GM19238 (cell line): ENCODE data around the gene OR2T3.
"Not testable (repeated sequence)": the region's sequence is repeated elsewhere in the genome, so short reads cannot be mapped to it uniquely, and the experiment has no call there.

Experiments used
- DNase-seq: peaks from one replicate; pipeline ENCODE4 v3.0.0; 2011; ENCODE audit warnings: low spot score; ENCODE audit not compliant: insufficient read length

The OR2T3 gene

GRCh38 chr1:248471154-248471553, 2.0 kb upstream of the OR2T3 start:
- DNase-seq, result no peak

DNA sequence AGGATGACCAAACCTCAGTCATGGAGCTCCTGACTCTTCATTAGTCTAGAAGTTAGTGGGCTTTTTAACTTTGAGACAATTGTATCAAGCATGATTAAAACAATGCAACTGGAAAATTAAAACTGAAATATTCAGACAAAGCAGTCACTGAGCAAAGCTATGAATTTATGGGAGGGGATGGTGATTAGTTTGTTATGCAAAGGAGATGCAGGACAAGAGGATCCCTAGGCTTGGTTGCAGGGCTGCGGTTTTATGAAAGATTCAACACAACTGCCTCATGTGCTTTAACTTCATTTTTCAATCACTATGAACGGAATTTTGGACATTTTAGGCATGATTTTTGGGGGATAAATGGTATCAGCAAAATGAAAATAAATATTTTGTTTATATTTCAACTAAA, 1.0 kb upstream of the OR2T3 start:
- DNase-seq, result not testable (repeated sequence)

DNA sequence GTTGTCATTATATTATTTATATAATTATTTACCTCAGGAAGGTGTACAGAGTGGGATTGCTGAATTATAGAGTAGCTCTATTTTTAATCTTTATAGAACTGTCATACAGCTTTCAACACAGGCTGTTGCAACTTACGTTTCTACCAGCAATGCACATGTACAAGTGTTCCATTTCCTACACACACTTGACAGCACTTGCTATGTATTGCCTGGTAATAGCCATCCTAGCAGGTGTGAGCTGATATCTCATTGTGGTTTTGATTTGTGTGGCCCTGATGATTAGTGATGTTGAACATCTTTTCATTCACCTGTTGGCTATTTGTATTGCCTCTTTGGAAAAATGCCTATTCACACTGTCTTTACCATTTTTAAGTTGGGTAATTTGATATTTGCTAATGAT, 2.5 kb downstream of the OR2T3 start:
- DNase-seq, result not testable (repeated sequence)

DNA sequence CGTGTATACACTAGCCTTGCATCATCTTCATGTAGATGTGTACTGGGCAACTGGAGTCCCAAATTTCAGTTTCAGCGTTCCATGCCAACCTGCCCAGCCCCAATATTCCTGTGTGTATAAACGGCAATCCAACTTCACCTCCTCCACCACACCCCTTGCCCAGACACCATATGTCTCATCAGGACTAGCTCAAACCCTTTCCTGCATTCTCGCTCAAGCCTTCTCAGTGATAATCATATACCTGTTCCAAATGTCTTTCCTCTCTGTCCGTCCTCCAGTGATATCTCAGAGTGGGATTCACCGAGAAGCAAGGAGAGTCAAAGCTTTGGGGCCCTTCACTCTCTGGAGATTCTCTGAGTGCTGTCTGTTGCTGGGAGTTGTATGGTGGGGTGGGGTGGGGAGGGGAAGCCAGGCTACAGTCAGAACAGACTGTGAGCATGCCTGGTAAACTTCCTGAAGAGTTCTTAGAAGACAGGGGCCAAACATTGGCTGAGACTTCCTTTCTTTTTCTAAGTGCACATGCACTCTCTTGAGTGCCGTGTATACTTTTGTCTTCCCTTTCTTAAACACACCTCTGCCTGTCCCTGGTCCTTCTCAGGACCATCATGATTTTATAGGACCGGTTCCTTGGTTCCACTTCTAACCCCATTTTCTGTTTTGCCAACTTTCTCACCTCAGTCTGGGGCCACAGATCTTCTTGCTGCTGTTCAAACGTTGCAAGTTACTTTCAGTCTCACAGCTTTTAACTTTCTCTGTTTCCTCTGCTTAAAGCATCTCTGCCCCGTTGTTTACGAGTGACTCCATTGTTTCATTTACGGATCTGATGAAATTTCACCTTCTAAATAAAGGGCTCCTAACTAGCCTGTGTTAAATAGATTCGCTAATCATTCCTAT, 8.8 kb downstream of the OR2T3 start:
- DNase-seq, result not testable (repeated sequence)

DNA sequence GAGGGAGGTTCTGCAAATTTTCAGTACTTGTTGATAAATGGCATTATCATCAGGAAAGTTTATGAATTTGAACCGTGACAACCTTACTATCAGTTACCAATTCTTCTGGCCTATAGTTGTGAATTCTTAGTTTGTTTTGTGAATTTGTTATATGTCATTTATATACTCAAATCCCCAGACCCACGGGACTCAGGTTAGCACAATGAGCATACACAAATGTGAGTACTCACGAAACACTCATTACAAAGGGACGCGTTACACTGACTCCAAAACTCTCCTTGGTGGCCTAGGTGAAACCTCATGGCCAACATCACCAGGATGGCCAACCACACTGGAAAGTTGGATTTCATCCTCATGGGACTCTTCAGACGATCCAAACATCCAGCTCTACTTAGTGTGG, 15.1 kb downstream of the OR2T3 start, which contains the start of gene OR2T5:
Gene OR2T5 (plus strand): TSS at position 301 of the 400 bp plus-strand sequence. CDS start 0 bp downstream, at position 301.
- DNase-seq, result not testable (repeated sequence)

DNA sequence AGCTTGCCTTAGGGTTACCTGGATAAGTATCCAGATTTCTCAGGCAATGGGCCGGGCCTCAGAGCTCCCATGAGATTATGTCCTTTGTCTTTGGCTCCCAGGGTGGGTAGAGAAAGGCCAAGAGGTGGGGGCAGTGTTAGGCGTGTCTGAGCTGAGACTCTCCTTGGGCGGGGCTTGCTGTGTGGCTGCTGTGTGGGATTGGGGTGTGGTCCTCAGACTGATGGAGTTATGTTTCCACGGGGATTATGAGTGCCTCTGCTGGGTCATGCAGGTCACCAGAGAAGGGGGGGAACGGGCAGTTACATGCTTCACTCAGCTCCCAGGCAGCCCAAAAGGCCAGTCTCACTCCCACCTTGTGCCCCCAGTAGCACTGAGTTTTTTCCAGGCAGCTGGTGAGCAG, 23.5 kb downstream of the OR2T3 start:
- not testable (repeated sequence) for DNase-seq

DNA sequence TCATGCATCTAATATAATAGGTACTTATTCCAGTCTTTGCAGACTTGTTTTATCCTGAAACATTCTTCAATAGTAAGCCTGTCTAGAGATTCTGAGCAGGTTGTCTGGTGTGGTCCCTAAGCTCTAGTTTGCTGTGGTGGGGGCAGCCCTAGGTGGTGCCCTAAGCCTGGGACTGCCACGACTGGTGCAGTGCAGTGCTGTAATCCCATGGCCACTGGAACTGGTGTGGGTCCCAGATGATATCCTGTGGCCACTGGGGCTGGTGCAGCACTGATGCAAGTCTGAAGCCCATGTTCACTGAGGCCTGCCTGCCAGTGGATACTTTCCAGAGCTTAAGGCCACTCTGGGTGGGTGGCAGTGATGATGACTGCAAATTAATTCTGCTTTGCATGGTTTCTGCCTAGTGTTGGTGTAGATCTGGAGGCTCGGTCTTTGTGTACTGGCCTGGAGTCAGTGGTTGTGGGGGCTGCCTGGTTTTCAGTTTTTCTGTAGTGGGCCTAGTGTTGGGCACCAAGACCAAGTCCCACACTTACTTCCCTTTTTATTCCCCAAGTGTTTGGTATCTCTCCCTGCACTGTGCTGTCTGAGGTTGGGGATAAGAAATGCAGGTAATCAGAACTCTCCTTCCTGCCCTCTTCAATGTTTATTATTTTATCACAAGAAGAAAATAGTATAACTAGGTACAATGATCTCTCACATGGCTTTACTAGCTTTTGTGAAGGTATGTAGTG, 27.3 kb downstream of the OR2T3 start:
- DNase-seq, result not testable (repeated sequence)

DNA sequence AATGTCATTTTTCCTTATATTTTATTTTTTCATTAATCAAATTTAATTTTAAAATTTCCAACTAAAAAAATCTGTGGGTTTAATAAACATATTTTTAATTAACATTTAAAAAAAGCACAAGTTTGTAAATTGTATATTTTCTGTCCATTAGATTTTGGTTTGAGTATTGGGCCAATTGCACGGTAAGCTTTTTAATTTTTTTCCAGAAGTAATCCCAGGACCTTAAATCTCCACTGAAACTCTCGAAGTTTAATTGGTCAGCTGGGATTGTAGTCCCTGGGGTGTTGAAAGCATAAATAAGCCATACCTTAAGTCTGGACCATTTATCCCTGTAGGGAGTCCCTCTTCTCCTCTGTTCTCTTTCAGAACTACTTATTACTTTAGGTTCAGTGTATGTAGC, 34.6 kb downstream of the OR2T3 start, which contains the start of gene OR2G6:
Gene OR2G6 (plus strand): TSS at position 301 of the 400 bp plus-strand sequence. CDS start 13,574 bp downstream, outside the sequence.
- DNase-seq, result not testable (repeated sequence)

GRCh38 chr1:248510217-248510616, 37.1 kb downstream of the OR2T3 start:
- not testable (repeated sequence) for DNase-seq

DNA sequence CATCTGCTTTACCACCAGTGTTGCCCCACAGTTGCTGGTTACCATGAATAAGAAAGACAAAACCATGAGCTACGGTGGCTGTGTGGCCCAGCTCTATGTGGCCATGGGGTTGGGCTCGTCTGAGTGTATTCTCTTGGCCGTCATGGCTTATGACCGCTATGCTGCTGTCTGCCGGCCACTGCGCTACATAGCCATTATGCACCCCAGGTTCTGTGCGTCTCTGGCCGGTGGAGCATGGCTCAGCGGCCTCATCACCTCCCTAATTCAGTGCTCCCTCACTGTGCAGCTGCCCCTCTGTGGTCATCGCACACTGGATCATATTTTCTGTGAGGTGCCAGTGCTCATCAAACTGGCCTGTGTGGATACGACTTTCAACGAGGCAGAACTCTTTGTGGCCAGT, 48.7 kb downstream of the OR2T3 start:
- no peak for DNase-seq
